Skeletal muscle tissue (tissue), 4 donors: ENCODE results near the gene ALOX5. TPM values are rescaled to one million over a fixed set of nuclear protein-coding genes. Genes with fewer than 3 reads are reported as not detected.
"Not testable (repeated sequence)": the region's sequence is repeated elsewhere in the genome, so short reads cannot be mapped to it uniquely, and the experiment has no call there.

Experiments used
- H3K27ac ChIP-seq: one replicate; pipeline ENCODE4 v1.7.0; 2013; ENCODE audit warnings: mild to moderate bottlenecking, low read depth, low read length, inconsistent platforms
- H3K27me3 ChIP-seq, 3 donors: one replicate each; pipeline ENCODE4 v1.7.0; 2013; ENCODE audit warnings: low read length in 3 of 3; ENCODE audit not compliant: control insufficient read depth in 3 of 3, insufficient read depth in 3 of 3
- H3K36me3 ChIP-seq, 3 donors: one replicate each; pipeline ENCODE4 v1.7.0; 2013; ENCODE audit warnings: low read length in 3 of 3; ENCODE audit not compliant: control insufficient read depth in 3 of 3, insufficient read depth in 3 of 3
- H3K4me1 ChIP-seq, 3 donors: one replicate each; pipeline ENCODE4 v1.7.0; 2013; ENCODE audit warnings: low read length in 3 of 3, mild to moderate bottlenecking in 3 of 3; ENCODE audit not compliant: control insufficient read depth in 3 of 3, insufficient read depth in 3 of 3
- H3K4me3 ChIP-seq, 3 donors: one replicate each; pipeline ENCODE4 v1.7.0; 2013; ENCODE audit warnings: low read length in 3 of 3
- H3K9ac ChIP-seq, 3 donors: one replicate each; pipeline ENCODE4 v1.7.0; 2013; ENCODE audit warnings: low read length in 3 of 3, mild to moderate bottlenecking in 3 of 3, moderate library complexity in 2 of 3, low read depth in 1 of 3
- H3K9me3 ChIP-seq, 3 donors: one replicate each; pipeline ENCODE4 v1.7.0; 2013; ENCODE audit warnings: low read length in 3 of 3; ENCODE audit not compliant: control insufficient read depth in 3 of 3
- total RNA-seq: library from RNA; depleted of rRNA; stranded (reverse); fragments of >200 nt; gene quantifications from one replicate; pipeline ENCODE4 v1.2.3, GENCODE V29; 2014
- donor health status: Osteomylitis.

The ALOX5 gene
- total RNA-seq, 1 donor from 2014 or later, result 3.1 TPM

- Histone ChIP-seq H3K36me3 (no peaks in the 10 kb centered on the region), H3K4me3 (no peak overlapping the region), H3K27me3 (no peaks in the 10 kb centered on the region)
Measured at GRCh38 chr10:45473126-45473525, 99.1 kb downstream of the ALOX5 start.

GRCh38 chr10:45476559-45476958, 102.5 kb downstream of the ALOX5 start:
- H3K27ac ChIP-seq, result no peak overlapping the region
- no peaks in the 10 kb centered on the region for H3K36me3 ChIP-seq
- no peaks in the 10 kb centered on the region for H3K27me3 ChIP-seq
- no peaks in the 10 kb centered on the region for H3K9me3 ChIP-seq
- no peak overlapping the region for H3K4me3 ChIP-seq
- no peak overlapping the region for H3K9ac ChIP-seq
- peaks cover 9 to 10% (median 9%) of the 10 kb centered on the region in 3 donors for H3K4me1 ChIP-seq

More at GRCh38 chr10:45473126-45473525, 99.1 kb downstream of the ALOX5 start:
- Histone ChIP-seq H3K9ac (no peak overlapping the region), H3K27ac (no peak overlapping the region), H3K9me3 (no peaks in the 10 kb centered on the region), H3K4me1 (peaks cover 11 to 17% (median 13%) of the 10 kb centered on the region in 3 donors)

- H3K9me3 ChIP-seq, result no peaks in the 10 kb centered on the region
- H3K4me3 ChIP-seq, result no peak overlapping the region
- H3K27ac ChIP-seq, result no peak overlapping the region
- H3K4me1 ChIP-seq, result no peaks in the 10 kb centered on the region
- no peak overlapping the region for H3K9ac ChIP-seq
- H3K27me3 ChIP-seq, result no peaks in the 10 kb centered on the region
- H3K36me3 ChIP-seq, result peaks cover 0 to 4% (median 0%) of the 10 kb centered on the region in 3 donors
Measured at GRCh38 chr10:45480294-45480693, 106.3 kb downstream of the ALOX5 start.

- H3K9ac ChIP-seq, H3K4me1 ChIP-seq, H3K9me3 ChIP-seq, H3K27me3 ChIP-seq, H3K36me3 ChIP-seq, H3K27ac ChIP-seq, H3K4me3 ChIP-seq: not testable (repeated sequence)
Measured at GRCh38 chr10:45481100-45481499, 107.1 kb downstream of the ALOX5 start.

- no peaks in the 10 kb centered on the region for H3K9me3 ChIP-seq
- H3K4me3 ChIP-seq, result no peak overlapping the region
- peaks cover 1 to 6% (median 6%) of the 10 kb centered on the region in 3 donors for H3K36me3 ChIP-seq
- H3K9ac ChIP-seq, result no peak overlapping the region
- no peaks in the 10 kb centered on the region for H3K4me1 ChIP-seq
- no peak overlapping the region for H3K27ac ChIP-seq
- no peaks in the 10 kb centered on the region for H3K27me3 ChIP-seq
Measured at GRCh38 chr10:45483002-45483401, 109.0 kb downstream of the ALOX5 start.

GRCh38 chr10:45487735-45488134, 113.7 kb downstream of the ALOX5 start:
- no peaks in the 10 kb centered on the region for H3K4me1 ChIP-seq
- H3K36me3 ChIP-seq, result peaks cover 5 to 12% (median 7%) of the 10 kb centered on the region in 3 donors
- H3K27ac ChIP-seq, result no peak overlapping the region
- no peak overlapping the region for H3K4me3 ChIP-seq
- no peaks in the 10 kb centered on the region for H3K9me3 ChIP-seq
- H3K27me3 ChIP-seq, result no peaks in the 10 kb centered on the region
- H3K9ac ChIP-seq, result no peak overlapping the region

GRCh38 chr10:45488365-45488764, 114.3 kb downstream of the ALOX5 start:
- Histone ChIP-seq H3K9ac (no peak overlapping the region), H3K4me1 (no peaks in the 10 kb centered on the region), H3K9me3 (no peaks in the 10 kb centered on the region), H3K27ac (no peak overlapping the region), H3K4me3 (no peak overlapping the region), H3K27me3 (no peaks in the 10 kb centered on the region), H3K36me3 (peaks cover 5 to 12% (median 7%) of the 10 kb centered on the region in 3 donors)

- Histone ChIP-seq H3K27ac (no peak overlapping the region), H3K27me3 (no peaks in the 10 kb centered on the region), H3K4me3 (no peak overlapping the region), H3K9me3 (no peaks in the 10 kb centered on the region), H3K36me3 (peaks cover 3 to 12% (median 5%) of the 10 kb centered on the region in 3 donors), H3K9ac (no peak overlapping the region), H3K4me1 (no peaks in the 10 kb centered on the region)
Measured at GRCh38 chr10:45490277-45490676, 116.3 kb downstream of the ALOX5 start.

- Histone ChIP-seq H3K4me1 (no peaks in the 10 kb centered on the region), H3K27ac (no peak overlapping the region), H3K36me3 (peaks cover 3 to 12% (median 5%) of the 10 kb centered on the region in 3 donors), H3K9me3 (no peaks in the 10 kb centered on the region), H3K4me3 (no peak overlapping the region), H3K27me3 (no peaks in the 10 kb centered on the region), H3K9ac (no peak overlapping the region)
Measured at GRCh38 chr10:45491061-45491460, 117.0 kb downstream of the ALOX5 start.
